ENCODE results near the gene ZBTB38.

- TF ChIP-seq HMGXB4 (CRISPR knock-in tag; IDR thresholded peaks at IDR 0.05; ENCODE audit: borderline replicate concordance in 1 of 2, low read depth in 1 of 2) (peak; percentile 58 to 67; a peak in 2 of 4 replicates), NR2C2 (CRISPR knock-in tag; IDR thresholded peaks at IDR 0.05; ENCODE audit: borderline replicate concordance) (0 out of 2 replicates have a peak, but pooled peaks have one; percentile 17), KDM5A (IDR thresholded peaks at IDR 0.05; ENCODE audit: borderline replicate concordance, low read length) (peak; percentile 7; the same call in 1 of the 2 replicates), TP53 (CRISPR knock-in tag; conservative IDR thresholded peaks at IDR 0.05) (0 out of 2 replicates have a peak, but pooled peaks have one; percentile 63)
These were observed at the start of gene ZBTB38 for GRCh38 chr3:141368062-141368924.

Measured in HepG2 (cell line).